IMR-90 (cell line): ENCODE data around the gene ADGRV1. TPM values are rescaled to one million over a fixed set of nuclear protein-coding genes. Genes with fewer than 3 reads are reported as not detected.

Experiments used
- ATAC-seq: fragments of 200-7000 bp; cut with Tn5 transposase; 2 replicates; pipeline ENCODE4 v1.9.1; 2020; ENCODE audit warnings: low read depth, mild to moderate bottlenecking, moderate library complexity
- BruUV-seq: library from RNA; stranded (reverse); fragments of 400-500 nt; replicated peaks from 2 replicates; lab custom pipeline; 2021; lab: Mats Ljungman, UMichigan
- CTCF ChIA-PET: fragments of 300-600 bp; formaldehyde crosslinking; extraction: SDS; loops from one replicate; lab custom pipeline; 2021; ENCODE audit warnings: antibody characterized with exemption; lab: Yijun Ruan, JAX
- POLR2A ChIA-PET: fragments of 300-600 bp; sonication (Branson Sonifier 250); formaldehyde crosslinking; loops from one replicate; lab custom pipeline; 2022; ENCODE audit warnings: antibody characterized with exemption; ENCODE audit not compliant: unreplicated experiment; lab: Charles Lee
- DNase-seq: peaks from one replicate; pipeline ENCODE4 v3.0.0; 2013
- H2AFZ ChIP-seq: replicated peaks from 2 replicates; pipeline ENCODE3; 2013; ENCODE audit warnings: low read length, mild to moderate bottlenecking; ENCODE audit not compliant: poor library complexity
- H2AK5ac ChIP-seq: 2 replicates; pipeline ENCODE4 v1.6.1; 2013; ENCODE audit warnings: low read depth, low read length, inconsistent platforms
- H2AK9ac ChIP-seq: replicated peaks from 2 replicates; pipeline ENCODE3; 2013; ENCODE audit warnings: mild to moderate bottlenecking, low read depth, low read length, moderate library complexity; ENCODE audit not compliant: poor library complexity
- H2BK120ac ChIP-seq: 2 replicates; pipeline ENCODE4 v1.6.1; 2013; ENCODE audit warnings: low read depth, low read length, inconsistent platforms
- H2BK15ac ChIP-seq: 3 replicates; pipeline ENCODE4 v1.6.1; 2013; ENCODE audit warnings: low read depth, low read length, inconsistent platforms
- H2BK20ac ChIP-seq: 2 replicates; pipeline ENCODE4 v1.6.1; 2013; ENCODE audit warnings: low read depth, mild to moderate bottlenecking, inconsistent platforms, low read length, moderate library complexity
- H2BK5ac ChIP-seq: 2 replicates; pipeline ENCODE4 v1.6.1; 2013; ENCODE audit warnings: mild to moderate bottlenecking, low read depth, low read length, inconsistent platforms; ENCODE audit not compliant: poor library complexity, severe bottlenecking
- H3K14ac ChIP-seq: replicated peaks from 2 replicates; pipeline ENCODE4 v1.6.1; 2013; ENCODE audit warnings: low read depth, low read length, inconsistent platforms
- H3K18ac ChIP-seq: 2 replicates; pipeline ENCODE4 v1.6.1; 2013; ENCODE audit warnings: low read depth, low read length, control low read depth
- H3K23ac ChIP-seq: 2 replicates; pipeline ENCODE4 v1.6.1; 2013; ENCODE audit warnings: low read depth, low read length, inconsistent platforms
- H3K27ac ChIP-seq: 2 replicates; pipeline ENCODE4 v1.5.1; 2013; ENCODE audit warnings: mild to moderate bottlenecking, control low read depth, low read length; ENCODE audit not compliant: insufficient read depth
- H3K27me3 ChIP-seq: 2 replicates; pipeline ENCODE4 v1.6.1; 2013; ENCODE audit warnings: low read length; ENCODE audit not compliant: control insufficient read depth, insufficient read depth
- H3K36me3 ChIP-seq: 2 replicates; pipeline ENCODE4 v1.6.1; 2013; ENCODE audit warnings: low read length, mixed read lengths; ENCODE audit not compliant: control insufficient read depth, insufficient read depth
- H3K4ac ChIP-seq: 2 replicates; pipeline ENCODE4 v1.6.1; 2013; ENCODE audit warnings: low read depth, low read length, inconsistent platforms
- H3K4me1 ChIP-seq: 2 replicates; pipeline ENCODE4 v1.6.1; 2013; ENCODE audit warnings: low read length, mixed read lengths; ENCODE audit not compliant: control insufficient read depth, insufficient read depth
- H3K4me2 ChIP-seq: 2 replicates; pipeline ENCODE4 v1.6.1; 2013; ENCODE audit warnings: low read depth, mild to moderate bottlenecking, control low read depth, low read length, moderate library complexity
- H3K4me3 ChIP-seq: 2 replicates; pipeline ENCODE4 v1.5.1; 2013; ENCODE audit warnings: low read depth, mild to moderate bottlenecking, control low read depth, low read length, moderate library complexity; ENCODE audit not compliant: insufficient read depth
- H3K56ac ChIP-seq: 2 replicates; pipeline ENCODE4 v1.6.1; 2013; ENCODE audit warnings: low read length, inconsistent platforms; ENCODE audit not compliant: insufficient read depth; ENCODE audit errors: extremely low read depth
- H3K79me1 ChIP-seq, 2 experiments: 2 replicates each; pipeline ENCODE4 v1.6.1; 2013; ENCODE audit warnings: low read length in 2 of 2, inconsistent platforms in 1 of 2, low read depth in 1 of 2
- H3K9ac ChIP-seq: 2 replicates; pipeline ENCODE4 v1.6.1; 2013; ENCODE audit warnings: low read depth, low read length, control low read depth
- H3K9me1 ChIP-seq: 2 replicates; pipeline ENCODE4 v1.6.1; 2013; ENCODE audit warnings: low read length, inconsistent platforms; ENCODE audit not compliant: insufficient read depth
- H3K9me3 ChIP-seq: 2 replicates; pipeline ENCODE4 v1.6.1; 2013; ENCODE audit warnings: low read length; ENCODE audit not compliant: control insufficient read depth, insufficient read depth
- H4K20me1 ChIP-seq: 2 replicates; pipeline ENCODE4 v1.6.1; 2013; ENCODE audit warnings: low read length, inconsistent platforms; ENCODE audit not compliant: insufficient read depth
- H4K5ac ChIP-seq: 2 replicates; pipeline ENCODE4 v1.6.1; 2013; ENCODE audit warnings: mild to moderate bottlenecking, low read depth, low read length, control low read depth
- H4K8ac ChIP-seq, 2 experiments: 2 replicates each; pipeline ENCODE4 v1.6.1; 2013; ENCODE audit warnings: low read depth in 2 of 2, low read length in 2 of 2, control low read depth in 1 of 2, inconsistent platforms in 1 of 2
- H4K91ac ChIP-seq: 2 replicates; pipeline ENCODE4 v1.6.1; 2013; ENCODE audit warnings: low read depth, low read length, inconsistent platforms; ENCODE audit not compliant: insufficient read depth
- BHLHE40 ChIP-seq: fragments of 150-350 bp; IDR thresholded peaks from 2 replicates; pipeline ENCODE4 v1.6.1; 2016; ENCODE audit warnings: mild to moderate bottlenecking, low read depth, low read length
- CEBPB ChIP-seq: IDR thresholded peaks from 2 replicates; pipeline ENCODE4 v1.6.1; 2012; ENCODE audit warnings: low read depth, low read length, improper control_type of control experiment
- CHD1 ChIP-seq: IDR thresholded peaks from 2 replicates; pipeline ENCODE4 v1.6.1; 2012; ENCODE audit warnings: low read depth, low read length, improper control_type of control experiment
- CTCF ChIP-seq: conservative IDR thresholded peaks from 2 replicates; pipeline ENCODE4 v1.5.1; 2012; ENCODE audit warnings: mild to moderate bottlenecking, low read depth, low read length, improper control_type of control experiment
- ELK1 ChIP-seq: fragments of 150-350 bp; IDR thresholded peaks from 2 replicates; pipeline ENCODE4 v1.6.1; 2016; ENCODE audit warnings: low read depth, mild to moderate bottlenecking, low read length, moderate library complexity, borderline replicate concordance
- FOS ChIP-seq: fragments of 150-350 bp; IDR thresholded peaks from 2 replicates; pipeline ENCODE4 v1.6.1; 2016; ENCODE audit warnings: low read depth, low read length
- MAFK ChIP-seq: IDR thresholded peaks from 2 replicates; pipeline ENCODE4 v1.6.1; 2012; ENCODE audit warnings: low read depth, low read length, improper control_type of control experiment
- MAZ ChIP-seq: IDR thresholded peaks from 2 replicates; pipeline ENCODE4 v1.6.1; 2012; ENCODE audit warnings: low read depth, mild to moderate bottlenecking, low read length, improper control_type of control experiment, moderate library complexity, borderline replicate concordance
- MXI1 ChIP-seq: IDR thresholded peaks from 2 replicates; pipeline ENCODE4 v1.6.1; 2012; ENCODE audit warnings: low read depth, mild to moderate bottlenecking, low read length, moderate library complexity, borderline replicate concordance
- NFE2L2 ChIP-seq: fragments of 150-350 bp; IDR thresholded peaks from 2 replicates; pipeline ENCODE4 v1.6.1; 2016; ENCODE audit warnings: low read depth, mild to moderate bottlenecking, low read length
- POLR2A ChIP-seq: IDR thresholded peaks from 2 replicates; pipeline ENCODE4 v1.6.1; 2012; ENCODE audit warnings: mild to moderate bottlenecking, low read depth, low read length
- RAD21 ChIP-seq: IDR thresholded peaks from 2 replicates; pipeline ENCODE4 v1.6.1; 2012; ENCODE audit warnings: low read length, improper control_type of control experiment
- RCOR1 ChIP-seq: IDR thresholded peaks from 2 replicates; pipeline ENCODE4 v1.6.1; 2012; ENCODE audit warnings: mild to moderate bottlenecking, low read length, improper control_type of control experiment; ENCODE audit not compliant: insufficient replicate concordance
- RFX5 ChIP-seq: IDR thresholded peaks from 2 replicates; pipeline ENCODE4 v1.8.0; 2012; ENCODE audit warnings: low read depth, mild to moderate bottlenecking, low read length, moderate library complexity
- SMC3 ChIP-seq: fragments of 150-350 bp; IDR thresholded peaks from 2 replicates; pipeline ENCODE4 v1.6.1; 2016; ENCODE audit warnings: low read depth, mild to moderate bottlenecking, antibody characterized with exemption, low read length, moderate library complexity
- USF2 ChIP-seq: fragments of 150-350 bp; IDR thresholded peaks from 2 replicates; pipeline ENCODE4 v1.6.1; 2017; ENCODE audit warnings: mild to moderate bottlenecking, antibody characterized with exemption, low read length, low read depth
- WGBS, 2 experiments: methylation state at CpG; one replicate each; pipeline versions ENCODE4 v1.1.5 to v1.1.7; 2013; ENCODE audit warnings: missing lambda C conversion rate in 2 of 2; ENCODE audit not compliant: insufficient read length in 1 of 2; ENCODE audit errors: extremely low coverage in 2 of 2; 5-methylcytosine and 5-hydroxymethylcytosine counted together
- dilution Hi-C: fragments of 300-500 bp; cut with HindIII; formaldehyde crosslinking; loops from one replicate; pipeline ENCODE4 v1.14.3; 2018; ENCODE audit warnings: low sequenced_read_pairs; ENCODE audit not compliant: unreplicated experiment
- in situ Hi-C: fragments of 300-500 bp; cut with MboI; formaldehyde crosslinking; loops from 3 replicates; pipeline ENCODE4 v1.14.3; 2019; ENCODE audit warnings: low sequenced_read_pairs, inconsistent platforms, mixed read lengths
- intact Hi-C: fragments of 100-400 bp; cut with micrococcal nuclease; formaldehyde crosslinking; loops from 2 replicates; pipeline ENCODE4 v1.10.0; 2022
- polyA plus RNA-seq, 3 experiments: library from polyadenylated mRNA; depleted of rRNA; stranded (reverse); fragments of >200 nt; gene quantifications; 2 replicates each; pipeline ENCODE4 v1.2.3, GENCODE V29; 2012; ENCODE audit warnings: low replicate concordance in 1 of 3
- total RNA-seq: library from RNA; depleted of rRNA; stranded (reverse); fragments of >200 nt; gene quantifications from 2 replicates; pipeline ENCODE4 v1.2.3, GENCODE V29; 2012

Gene ADGRV1
- total and polyA plus RNA-seq, 2 of the 4 experiments (the other 2 are of a cell fraction) = under 0.01 TPM; not detected in 1

GRCh38 chr5:90930062-90930461 lies 371.5 kb downstream of the ADGRV1 start:
- no peak overlapping the region for H4K5ac ChIP-seq
- no peak overlapping the region for H2AK9ac ChIP-seq
- H3K4me2 ChIP-seq = no peak overlapping the region
- no peak for TF ChIP-seq SMC3
- TF ChIP-seq FOS = no peak
- no peak for TF ChIP-seq RFX5
- TF ChIP-seq CTCF = no peak
- no peak for TF ChIP-seq ELK1
- TF ChIP-seq NFE2L2 = no peak
- TF ChIP-seq RAD21 = no peak
- TF ChIP-seq BHLHE40 = no peak
- TF ChIP-seq RCOR1 = no peak
- TF ChIP-seq CHD1 = no peak
- TF ChIP-seq POLR2A = no peak
- no peak for TF ChIP-seq MAZ
- TF ChIP-seq CEBPB = no peak
- TF ChIP-seq USF2 = no peak
- TF ChIP-seq MXI1 = no peak
- TF ChIP-seq MAFK = no peak
- BruUV-seq = no TSS peak
- CTCF ChIA-PET = no interaction called here
- H3K14ac ChIP-seq = no peak overlapping the region
- POLR2A ChIA-PET = no interaction called here
- H3K9me1 ChIP-seq = no peaks in the 10 kb centered on the region
- no peak overlapping the region for H3K56ac ChIP-seq
- H3K23ac ChIP-seq = no peak overlapping the region
- H3K4me3 ChIP-seq = no peak overlapping the region
- no peak overlapping the region for H2AK5ac ChIP-seq
- no peak overlapping the region for H2BK5ac ChIP-seq
- H3K18ac ChIP-seq = no peak overlapping the region
- no peak overlapping the region for H3K27ac ChIP-seq
- dilution Hi-C loops (no loop called here), intact Hi-C loops (loop anchor here (10.0 kb wide), 1 partner anchor 355 kb away; no protein-coding TSS in a partner anchor), in situ Hi-C loops (loop anchor here (5.0 to 10.0 kb wide), 2 partner anchors 175 to 467 kb away; no protein-coding TSS in a partner anchor)
- H4K91ac ChIP-seq = no peak overlapping the region
- H4K20me1 ChIP-seq = no peaks in the 10 kb centered on the region
- H2AFZ ChIP-seq = no peak overlapping the region
- no peaks in the 10 kb centered on the region for H3K79me1 ChIP-seq
- H4K8ac ChIP-seq = no peak overlapping the region
- no CpG with 5 or more reads among the region's 5 CpGs for WGBS, 2 experiments
- ATAC-seq (no peak), DNase-seq (no peak)
- H3K4ac ChIP-seq = no peak overlapping the region
- peaks cover 1% of the 10 kb centered on the region; the same call in 1 of the 2 replicates for H3K4me1 ChIP-seq
- no peak overlapping the region for H2BK20ac ChIP-seq
- no peak overlapping the region for H2BK120ac ChIP-seq
- no peaks in the 10 kb centered on the region for H3K9me3 ChIP-seq
- H3K36me3 ChIP-seq = no peaks in the 10 kb centered on the region
- no peak overlapping the region for H3K9ac ChIP-seq
- H2BK15ac ChIP-seq = no peak overlapping the region
- no peaks in the 10 kb centered on the region for H3K27me3 ChIP-seq
